Spleen (tissue), 7 donors: Measurements from ENCODE around the gene HES1.

Source experiments
- POLR2A ChIP-seq, 3 donors: fragments of 450-650 bp; IDR thresholded peaks; one replicate each; pipeline ENCODE4 v1.5.1; 2017; ENCODE audit warnings: antibody characterized with exemption in 3 of 3, mild to moderate bottlenecking in 1 of 3
- POLR2AphosphoS5 ChIP-seq, 3 donors: sonication (generic); formaldehyde crosslinking; IDR thresholded peaks; one replicate each; pipeline ENCODE4 v1.5.1; 2017; ENCODE audit warnings: antibody characterized with exemption in 3 of 3
- TF ChIP-seq, protein P1 (sequence below), 11 experiments: fragments of 200-600 bp in 7 of 11; fragments of 450-650 bp in 4 of 11; sonication (generic) in 4 of 11; IDR thresholded peaks in 8 of 11; conservative IDR thresholded peaks in 3 of 11; 1 replicate in 7 of 11; 2 replicates in 4 of 11; pipeline versions ENCODE4 v1.4.0 to v1.8.0; 2016 to 2021; ENCODE audit warnings: antibody characterized with exemption in 11 of 11, inconsistent platforms in 4 of 11, mild to moderate bottlenecking in 1 of 11
- donor health status: DM: no; HTN: no; CAD: no; lungs with moderate emphysema.
- donor health status: DM: no; HTN: no; CAD: no.
- donor health status: DM: no; HTN: no; CAD: no.

DNA sequence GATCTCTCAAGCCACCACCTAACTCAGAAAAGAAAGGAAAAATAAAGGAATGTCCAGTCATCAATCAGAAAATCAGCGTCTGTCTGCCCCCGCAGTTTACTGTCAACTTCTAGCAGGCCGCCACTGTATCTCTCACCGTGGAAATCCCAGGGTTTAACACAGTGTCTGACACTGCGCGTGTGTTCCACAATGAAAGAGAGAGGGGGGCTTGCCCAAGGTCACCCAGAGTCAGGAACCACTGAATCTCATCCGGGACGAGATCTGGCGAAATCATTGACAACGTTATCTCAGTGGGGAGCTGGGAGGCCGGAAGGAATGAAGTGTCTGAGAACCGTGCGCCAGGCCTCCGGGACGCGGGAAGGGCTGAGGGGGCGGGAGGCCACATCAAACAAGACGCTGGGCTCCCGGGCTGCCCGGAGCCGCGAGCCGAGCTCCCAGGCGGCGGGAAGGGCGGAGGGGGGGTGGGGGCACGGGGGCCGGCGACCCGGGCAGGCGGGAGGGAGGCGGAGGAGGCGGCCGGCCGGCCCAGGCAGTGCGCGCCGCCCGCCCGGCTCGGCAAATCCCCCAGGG is 2.2 kb upstream of the HES1 start:
- TF ChIP-seq POLR2A (IDR thresholded peaks at IDR 0.05): no peak
- TF ChIP-seq, protein P1, sequence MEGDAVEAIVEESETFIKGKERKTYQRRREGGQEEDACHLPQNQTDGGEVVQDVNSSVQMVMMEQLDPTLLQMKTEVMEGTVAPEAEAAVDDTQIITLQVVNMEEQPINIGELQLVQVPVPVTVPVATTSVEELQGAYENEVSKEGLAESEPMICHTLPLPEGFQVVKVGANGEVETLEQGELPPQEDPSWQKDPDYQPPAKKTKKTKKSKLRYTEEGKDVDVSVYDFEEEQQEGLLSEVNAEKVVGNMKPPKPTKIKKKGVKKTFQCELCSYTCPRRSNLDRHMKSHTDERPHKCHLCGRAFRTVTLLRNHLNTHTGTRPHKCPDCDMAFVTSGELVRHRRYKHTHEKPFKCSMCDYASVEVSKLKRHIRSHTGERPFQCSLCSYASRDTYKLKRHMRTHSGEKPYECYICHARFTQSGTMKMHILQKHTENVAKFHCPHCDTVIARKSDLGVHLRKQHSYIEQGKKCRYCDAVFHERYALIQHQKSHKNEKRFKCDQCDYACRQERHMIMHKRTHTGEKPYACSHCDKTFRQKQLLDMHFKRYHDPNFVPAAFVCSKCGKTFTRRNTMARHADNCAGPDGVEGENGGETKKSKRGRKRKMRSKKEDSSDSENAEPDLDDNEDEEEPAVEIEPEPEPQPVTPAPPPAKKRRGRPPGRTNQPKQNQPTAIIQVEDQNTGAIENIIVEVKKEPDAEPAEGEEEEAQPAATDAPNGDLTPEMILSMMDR (IDR thresholded peaks at IDR 0.05 in 8 of 11, conservative IDR thresholded peaks at IDR 0.05 in 3 of 11): no peak
- TF ChIP-seq POLR2AphosphoS5 (IDR thresholded peaks at IDR 0.05): peak in 2 of 3 donors; percentile 44 to 59
